HCT116 (cell line): Measurements from ENCODE around the gene GLYR1. TPM values are rescaled to one million over a fixed set of nuclear protein-coding genes. Genes with fewer than 3 reads are reported as not detected.

Source experiments
- ATAC-seq: fragments of 200-7000 bp; cut with Tn5 transposase; 2 replicates; pipeline ENCODE4 v1.9.1; 2020; ENCODE audit warnings: mild to moderate bottlenecking, moderate library complexity
- BruUV-seq: library from RNA; stranded (reverse); fragments of 400-500 nt; replicated peaks from 2 replicates; lab custom pipeline; 2021; lab: Mats Ljungman, UMichigan
- CTCF ChIA-PET: fragments of 300-600 bp; sonication (Branson Sonifier 250); formaldehyde crosslinking; loops from one replicate; lab custom pipeline; 2021; ENCODE audit warnings: antibody characterized with exemption; lab: Charles Lee
- POLR2A ChIA-PET: fragments of 300-600, 350-600 bp; sonication (Branson Sonifier 250); formaldehyde crosslinking; loops from one replicate; lab custom pipeline; 2021; ENCODE audit warnings: antibody characterized with exemption; lab: Charles Lee
- RAD21 ChIA-PET, 2 experiments: fragments of 300-600 bp; sonication (Branson Sonifier 250); formaldehyde crosslinking; loops; one replicate each; lab custom pipeline; 2023; ENCODE audit warnings: low total read pairs in 2 of 2; ENCODE audit not compliant: uncharacterized antibody in 2 of 2, unreplicated experiment in 2 of 2, low non-redundant PET in 1 of 2; lab: Charles Lee
- DNase-seq: peaks from one replicate; pipeline ENCODE4 v3.0.0-alpha.2; 2010; ENCODE audit warnings: low read depth, low spot score
- H2AFZ ChIP-seq: fragments of 200-600 bp; shearing (Covaris generic), sonication (generic); 2 replicates; pipeline ENCODE4 v1.6.1; 2017; ENCODE audit warnings: low read depth, mixed run types, mixed read lengths, antibody characterized with exemption, low read length; ENCODE audit not compliant: poor library complexity, severe bottlenecking
- H3K27ac ChIP-seq: 2 replicates; pipeline ENCODE4 v1.5.1; 2012; ENCODE audit warnings: low read depth, low read length
- H3K27me3 ChIP-seq: fragments of 200-600 bp; sonication (generic); 2 replicates; pipeline ENCODE4 v1.6.1; 2016; ENCODE audit warnings: mixed run types, low read length, mixed read lengths; ENCODE audit not compliant: insufficient read depth
- H3K36me3 ChIP-seq, 2 experiments: fragments of 200-500 bp in 1 of 2; fragments of 200-600 bp in 1 of 2; sonication (Bioruptor generic) in 1 of 2; sonication (generic) in 1 of 2; 2 replicates each; pipeline versions ENCODE4 v1.5.1 to v1.6.1; 2014 to 2016; ENCODE audit warnings: low read length in 2 of 2, inconsistent platforms in 1 of 2, mixed read lengths in 1 of 2, mixed run types in 1 of 2; ENCODE audit not compliant: insufficient read depth in 2 of 2, control insufficient read depth in 1 of 2
- H3K4me1 ChIP-seq, 2 experiments: fragments of 200-600 bp in 1 of 2; sonication (generic) in 1 of 2; 2 replicates each; pipeline versions ENCODE4 v1.5.1 to v1.6.1; 2012 to 2017; ENCODE audit warnings: low read length in 2 of 2, inconsistent platforms in 1 of 2, mild to moderate bottlenecking in 1 of 2, mixed read lengths in 1 of 2, mixed run types in 1 of 2, moderate library complexity in 1 of 2; ENCODE audit not compliant: insufficient read depth in 2 of 2, control insufficient read depth in 1 of 2
- H3K4me2 ChIP-seq: fragments of 200-600 bp; sonication (generic); 2 replicates; pipeline ENCODE4 v1.6.1; 2017; ENCODE audit warnings: mixed run types, low read length, mixed read lengths
- H3K4me3 ChIP-seq, 2 experiments: fragments of 200-600 bp in 1 of 2; sonication (generic) in 1 of 2; replicated peaks in 1 of 2; 2 replicates each; pipeline ENCODE4 v1.5.1; 2011 to 2016; ENCODE audit warnings: low read length in 2 of 2, control low read depth in 1 of 2, low read depth in 1 of 2, mild to moderate bottlenecking in 1 of 2, mixed read lengths in 1 of 2, mixed run types in 1 of 2
- H3K79me2 ChIP-seq: fragments of 200-600 bp; sonication (generic); 2 replicates; pipeline ENCODE4 v1.6.1; 2017; ENCODE audit warnings: mild to moderate bottlenecking, mixed run types, low read length, moderate library complexity, mixed read lengths; ENCODE audit not compliant: insufficient read depth
- H3K9ac ChIP-seq: fragments of 200-600 bp; sonication (generic); 2 replicates; pipeline ENCODE4 v1.6.1; 2016; ENCODE audit warnings: low read length, mixed read lengths
- H3K9me2 ChIP-seq: fragments of 200-600 bp; sonication (generic), shearing (Covaris generic); 2 replicates; pipeline ENCODE4 v1.6.1; 2017; ENCODE audit warnings: mixed run types, mild to moderate bottlenecking, moderate library complexity; ENCODE audit not compliant: insufficient read depth
- H3K9me3 ChIP-seq, 2 experiments: fragments of 200-500 bp in 1 of 2; fragments of 200-600 bp in 1 of 2; sonication (Bioruptor generic) in 1 of 2; sonication (generic) in 1 of 2; 2 replicates each; pipeline ENCODE4 v1.6.1; 2014 to 2017; ENCODE audit warnings: low read length in 2 of 2, mixed read lengths in 2 of 2, inconsistent platforms in 1 of 2, low read depth in 1 of 2, mild to moderate bottlenecking in 1 of 2, mixed run types in 1 of 2, moderate library complexity in 1 of 2; ENCODE audit not compliant: control insufficient read depth in 1 of 2, insufficient read depth in 1 of 2
- H4K20me1 ChIP-seq: fragments of 200-600 bp; sonication (generic), shearing (Covaris generic); 2 replicates; pipeline ENCODE4 v1.6.1; 2017; ENCODE audit warnings: mixed run types, mild to moderate bottlenecking, moderate library complexity; ENCODE audit not compliant: insufficient read depth
- CBX3 ChIP-seq: IDR thresholded peaks from 2 replicates; pipeline ENCODE4 v1.6.1; 2012; ENCODE audit warnings: low read depth
- CEBPB ChIP-seq: IDR thresholded peaks from 2 replicates; pipeline ENCODE4 v1.6.1; 2012; ENCODE audit warnings: low read depth
- EZH2phosphoT487 ChIP-seq: fragments of 200-600 bp; IDR thresholded peaks from 2 replicates; pipeline ENCODE4 v1.6.1; 2018; ENCODE audit warnings: antibody characterized with exemption, borderline replicate concordance
- JUND ChIP-seq: IDR thresholded peaks from 2 replicates; pipeline ENCODE4 v1.6.1; 2012
- MAX ChIP-seq: IDR thresholded peaks from 2 replicates; pipeline ENCODE4 v1.6.1; 2012
- SIN3A ChIP-seq: IDR thresholded peaks from 2 replicates; pipeline ENCODE4 v1.6.1; 2012; ENCODE audit warnings: low read depth
- YY1 ChIP-seq: IDR thresholded peaks from 2 replicates; pipeline ENCODE4 v1.6.1; 2011; ENCODE audit warnings: low read length, low read depth, moderate library complexity, mild to moderate bottlenecking; ENCODE audit not compliant: insufficient replicate concordance; ENCODE audit errors: extremely low read depth
- intact Hi-C: fragments of 100-400 bp; cut with micrococcal nuclease; formaldehyde crosslinking; loops from 2 replicates; pipeline ENCODE4 v1.10.0; 2022
- total RNA-seq: library from RNA; stranded (reverse); gene quantifications from one replicate; pipeline ENCODE4 v1.2.1, GENCODE V29; 2021; ENCODE audit not compliant: unreplicated experiment
- TF ChIP-seq, protein P1 (sequence below): IDR thresholded peaks from 2 replicates; pipeline ENCODE4 v1.6.1; 2012; ENCODE audit warnings: low read depth
- TF ChIP-seq, protein P2 (sequence below): IDR thresholded peaks from 2 replicates; pipeline ENCODE4 v1.6.1; 2011; ENCODE audit warnings: mild to moderate bottlenecking, low read length, moderate library complexity; ENCODE audit not compliant: insufficient replicate concordance; ENCODE audit errors: extremely low read depth

The GLYR1 gene
- total RNA-seq, 1 experiment from 2014 or later, result 50.0 TPM

DNA sequence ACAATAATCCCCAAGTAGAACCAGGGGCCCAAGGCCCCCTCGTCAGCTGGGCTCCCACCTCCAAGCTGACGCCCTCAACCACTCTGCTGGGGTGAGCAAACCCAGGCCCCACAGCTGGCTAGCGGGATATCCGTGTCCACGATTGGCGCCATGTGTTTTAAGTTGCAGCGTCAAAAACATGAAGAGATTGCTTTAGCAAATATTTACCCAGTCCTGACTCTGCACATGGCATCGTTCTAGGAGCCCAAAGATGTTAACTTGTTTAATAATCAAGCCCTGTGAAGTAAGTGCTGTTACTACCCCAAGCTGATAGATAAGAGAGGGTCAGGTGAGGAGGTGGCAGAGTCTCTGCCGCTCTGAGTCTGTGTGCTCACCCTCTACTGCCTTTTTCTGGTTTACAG is 58.6 kb downstream of the GLYR1 start:
- no peak overlapping the region for H3K4me2 ChIP-seq
- no peaks in the 10 kb centered on the region for H3K9me3 ChIP-seq
- no peak for ATAC-seq
- no peak for TF ChIP-seq CBX3
- TF ChIP-seq YY1, result no peak
- TF ChIP-seq, protein P1, sequence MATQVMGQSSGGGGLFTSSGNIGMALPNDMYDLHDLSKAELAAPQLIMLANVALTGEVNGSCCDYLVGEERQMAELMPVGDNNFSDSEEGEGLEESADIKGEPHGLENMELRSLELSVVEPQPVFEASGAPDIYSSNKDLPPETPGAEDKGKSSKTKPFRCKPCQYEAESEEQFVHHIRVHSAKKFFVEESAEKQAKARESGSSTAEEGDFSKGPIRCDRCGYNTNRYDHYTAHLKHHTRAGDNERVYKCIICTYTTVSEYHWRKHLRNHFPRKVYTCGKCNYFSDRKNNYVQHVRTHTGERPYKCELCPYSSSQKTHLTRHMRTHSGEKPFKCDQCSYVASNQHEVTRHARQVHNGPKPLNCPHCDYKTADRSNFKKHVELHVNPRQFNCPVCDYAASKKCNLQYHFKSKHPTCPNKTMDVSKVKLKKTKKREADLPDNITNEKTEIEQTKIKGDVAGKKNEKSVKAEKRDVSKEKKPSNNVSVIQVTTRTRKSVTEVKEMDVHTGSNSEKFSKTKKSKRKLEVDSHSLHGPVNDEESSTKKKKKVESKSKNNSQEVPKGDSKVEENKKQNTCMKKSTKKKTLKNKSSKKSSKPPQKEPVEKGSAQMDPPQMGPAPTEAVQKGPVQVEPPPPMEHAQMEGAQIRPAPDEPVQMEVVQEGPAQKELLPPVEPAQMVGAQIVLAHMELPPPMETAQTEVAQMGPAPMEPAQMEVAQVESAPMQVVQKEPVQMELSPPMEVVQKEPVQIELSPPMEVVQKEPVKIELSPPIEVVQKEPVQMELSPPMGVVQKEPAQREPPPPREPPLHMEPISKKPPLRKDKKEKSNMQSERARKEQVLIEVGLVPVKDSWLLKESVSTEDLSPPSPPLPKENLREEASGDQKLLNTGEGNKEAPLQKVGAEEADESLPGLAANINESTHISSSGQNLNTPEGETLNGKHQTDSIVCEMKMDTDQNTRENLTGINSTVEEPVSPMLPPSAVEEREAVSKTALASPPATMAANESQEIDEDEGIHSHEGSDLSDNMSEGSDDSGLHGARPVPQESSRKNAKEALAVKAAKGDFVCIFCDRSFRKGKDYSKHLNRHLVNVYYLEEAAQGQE, result no peak
- TF ChIP-seq JUND, result no peak
- no peak for TF ChIP-seq SIN3A
- TF ChIP-seq CEBPB, result no peak
- no peak for TF ChIP-seq EZH2phosphoT487
- TF ChIP-seq, protein P2, sequence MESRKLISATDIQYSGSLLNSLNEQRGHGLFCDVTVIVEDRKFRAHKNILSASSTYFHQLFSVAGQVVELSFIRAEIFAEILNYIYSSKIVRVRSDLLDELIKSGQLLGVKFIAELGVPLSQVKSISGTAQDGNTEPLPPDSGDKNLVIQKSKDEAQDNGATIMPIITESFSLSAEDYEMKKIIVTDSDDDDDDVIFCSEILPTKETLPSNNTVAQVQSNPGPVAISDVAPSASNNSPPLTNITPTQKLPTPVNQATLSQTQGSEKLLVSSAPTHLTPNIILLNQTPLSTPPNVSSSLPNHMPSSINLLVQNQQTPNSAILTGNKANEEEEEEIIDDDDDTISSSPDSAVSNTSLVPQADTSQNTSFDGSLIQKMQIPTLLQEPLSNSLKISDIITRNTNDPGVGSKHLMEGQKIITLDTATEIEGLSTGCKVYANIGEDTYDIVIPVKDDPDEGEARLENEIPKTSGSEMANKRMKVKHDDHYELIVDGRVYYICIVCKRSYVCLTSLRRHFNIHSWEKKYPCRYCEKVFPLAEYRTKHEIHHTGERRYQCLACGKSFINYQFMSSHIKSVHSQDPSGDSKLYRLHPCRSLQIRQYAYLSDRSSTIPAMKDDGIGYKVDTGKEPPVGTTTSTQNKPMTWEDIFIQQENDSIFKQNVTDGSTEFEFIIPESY, result no peak
- no peak for TF ChIP-seq MAX
- intact Hi-C loops, result no loop called here
- H3K4me1 ChIP-seq, result peaks cover 5 to 7% of the 10 kb centered on the region in 2 experiments
- H3K27ac ChIP-seq, result no peak overlapping the region
- H2AFZ ChIP-seq, result no peak overlapping the region
- H3K79me2 ChIP-seq, result no peaks in the 10 kb centered on the region
- no peaks in the 10 kb centered on the region for H3K27me3 ChIP-seq
- H3K9ac ChIP-seq, result no peak overlapping the region
- no peaks in the 10 kb centered on the region for H4K20me1 ChIP-seq
- BruUV-seq, result no TSS peak
- CTCF ChIA-PET, result no interaction called here
- H3K36me3 ChIP-seq, result no peaks in the 10 kb centered on the region
- RAD21 ChIA-PET, result no interaction called here
- H3K4me3 ChIP-seq, result no peak overlapping the region
- no peak for DNase-seq
- H3K9me2 ChIP-seq, result no peaks in the 10 kb centered on the region
- POLR2A ChIA-PET, result no interaction called here
